Astrocyte (in vitro differentiated cells and primary cell): Measurements from ENCODE around the gene SPATA31E1.

Source experiments
- CTCF ChIP-seq: IDR thresholded peaks from 2 replicates; pipeline ENCODE4 v1.5.1; 2011; ENCODE audit warnings: low read depth, mild to moderate bottlenecking, inconsistent platforms, low read length, moderate library complexity; ENCODE audit not compliant: insufficient read depth
- EZH2 ChIP-seq: IDR thresholded peaks from 2 replicates; pipeline ENCODE4 v1.6.1; 2012; ENCODE audit warnings: mild to moderate bottlenecking, low read length, inconsistent platforms; ENCODE audit not compliant: insufficient read depth

GRCh38 chr9:87853876-87854579 is 28.6 kb upstream of the SPATA31E1 start:
- no peak for TF ChIP-seq EZH2
- no peak for TF ChIP-seq CTCF
